DOHH2 (cell line): ENCODE results near the gene HOXA9.

Experiments used
- EZH2phosphoT487 ChIP-seq: fragments of 200-600 bp; sonication (generic); IDR thresholded peaks from 2 replicates; pipeline ENCODE4 v1.6.1; 2017; ENCODE audit warnings: borderline replicate concordance, mild to moderate bottlenecking, antibody characterized with exemption, low read length, moderate library complexity, mixed read lengths
- TF ChIP-seq, protein P1 (sequence below): fragments of 200-600 bp; sonication (generic); IDR thresholded peaks from one replicate; pipeline ENCODE4 v1.5.1; 2014; ENCODE audit warnings: antibody characterized with exemption, mild to moderate bottlenecking, low read depth, low read length; ENCODE audit not compliant: poor library complexity, severe bottlenecking

DNA sequence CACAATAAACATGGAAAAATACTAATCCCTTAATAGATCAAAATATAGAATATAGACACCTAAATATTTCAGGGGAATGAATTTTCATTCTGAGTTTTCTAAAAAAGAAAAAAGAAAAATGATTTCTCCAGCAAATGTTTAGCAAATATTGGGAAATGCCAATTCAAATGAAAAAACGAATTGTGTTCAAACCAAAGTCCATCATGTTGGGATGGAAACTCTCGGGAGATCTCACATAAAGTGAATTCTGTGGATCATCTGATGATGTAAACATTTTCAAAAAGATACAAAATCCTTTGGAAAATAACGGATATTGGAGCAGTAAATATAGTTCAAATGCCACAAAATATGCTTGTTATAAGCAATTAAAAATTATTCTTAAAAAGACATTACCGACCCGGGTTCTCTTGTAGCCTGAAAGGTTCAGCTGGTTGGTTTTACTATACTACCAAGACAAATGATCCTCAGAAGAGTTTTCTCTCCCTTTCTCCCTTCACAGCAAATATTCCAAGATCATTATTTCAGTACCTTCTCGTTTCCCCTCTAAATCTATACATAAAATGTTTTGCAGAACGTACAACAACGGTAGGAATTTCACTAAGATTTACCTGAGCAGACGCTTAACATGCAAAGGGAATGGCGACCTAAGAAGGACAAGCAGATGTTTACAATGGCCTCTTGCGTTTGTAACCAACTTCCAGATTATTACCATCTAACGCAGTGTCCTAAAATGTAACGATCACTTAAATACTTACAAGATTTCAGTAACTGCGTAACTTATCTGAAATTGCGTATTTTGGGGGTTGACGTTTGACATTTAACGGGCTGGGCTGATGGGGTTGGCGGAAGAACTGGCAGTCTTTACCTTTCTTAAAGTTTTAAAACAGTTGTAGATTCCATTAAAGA, 32.1 kb upstream of the HOXA9 start:
- TF ChIP-seq, protein P1, sequence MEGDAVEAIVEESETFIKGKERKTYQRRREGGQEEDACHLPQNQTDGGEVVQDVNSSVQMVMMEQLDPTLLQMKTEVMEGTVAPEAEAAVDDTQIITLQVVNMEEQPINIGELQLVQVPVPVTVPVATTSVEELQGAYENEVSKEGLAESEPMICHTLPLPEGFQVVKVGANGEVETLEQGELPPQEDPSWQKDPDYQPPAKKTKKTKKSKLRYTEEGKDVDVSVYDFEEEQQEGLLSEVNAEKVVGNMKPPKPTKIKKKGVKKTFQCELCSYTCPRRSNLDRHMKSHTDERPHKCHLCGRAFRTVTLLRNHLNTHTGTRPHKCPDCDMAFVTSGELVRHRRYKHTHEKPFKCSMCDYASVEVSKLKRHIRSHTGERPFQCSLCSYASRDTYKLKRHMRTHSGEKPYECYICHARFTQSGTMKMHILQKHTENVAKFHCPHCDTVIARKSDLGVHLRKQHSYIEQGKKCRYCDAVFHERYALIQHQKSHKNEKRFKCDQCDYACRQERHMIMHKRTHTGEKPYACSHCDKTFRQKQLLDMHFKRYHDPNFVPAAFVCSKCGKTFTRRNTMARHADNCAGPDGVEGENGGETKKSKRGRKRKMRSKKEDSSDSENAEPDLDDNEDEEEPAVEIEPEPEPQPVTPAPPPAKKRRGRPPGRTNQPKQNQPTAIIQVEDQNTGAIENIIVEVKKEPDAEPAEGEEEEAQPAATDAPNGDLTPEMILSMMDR = no peak
- TF ChIP-seq EZH2phosphoT487 = 0 out of 2 replicates have a peak, but pooled peaks have one; percentile 67
